NT2/D1 (cell line): Measurements from ENCODE around the gene TJAP1.
"Not testable (repeated sequence)": the region's sequence is repeated elsewhere in the genome, so short reads cannot be mapped to it uniquely, and the experiment has no call there.

Experiments used
- DNase-seq: peaks from one replicate; pipeline ENCODE4 v3.0.0-alpha.2; 2011; ENCODE audit warnings: low read depth, low spot score
- H3K27me3 ChIP-seq: 2 replicates; pipeline ENCODE4 v1.6.0; 2011; ENCODE audit warnings: mild to moderate bottlenecking; ENCODE audit not compliant: insufficient read length, insufficient read depth
- H3K36me3 ChIP-seq: 2 replicates; pipeline ENCODE4 v1.6.1; 2011; ENCODE audit warnings: mild to moderate bottlenecking, low read length, mixed read lengths; ENCODE audit not compliant: insufficient read depth, insufficient read length
- H3K4me1 ChIP-seq: 2 replicates; pipeline ENCODE4 v1.5.1; 2011; ENCODE audit not compliant: insufficient read depth, insufficient read length
- H3K4me3 ChIP-seq: 2 replicates; pipeline ENCODE4 v1.5.1; 2011; ENCODE audit warnings: low read depth; ENCODE audit not compliant: insufficient read length
- H3K9ac ChIP-seq: 2 replicates; pipeline ENCODE4 v1.6.0; 2011; ENCODE audit warnings: low read depth; ENCODE audit not compliant: insufficient read length
- H3K9me3 ChIP-seq: 2 replicates; pipeline ENCODE4 v1.5.1; 2011; ENCODE audit warnings: mild to moderate bottlenecking, low read length; ENCODE audit not compliant: insufficient read depth
- SUZ12 ChIP-seq: IDR thresholded peaks from 2 replicates; pipeline ENCODE4 v1.6.1; 2011; ENCODE audit not compliant: insufficient read length, insufficient read depth; ENCODE audit errors: extremely low read depth
- YY1 ChIP-seq: IDR thresholded peaks from 2 replicates; pipeline ENCODE4 v1.6.1; 2011; ENCODE audit not compliant: insufficient read length, insufficient read depth
- ZNF274 ChIP-seq: IDR thresholded peaks from 2 replicates; pipeline ENCODE4 v1.6.1; 2011; ENCODE audit warnings: mild to moderate bottlenecking, low read depth, low read length

The TJAP1 gene

DNA sequence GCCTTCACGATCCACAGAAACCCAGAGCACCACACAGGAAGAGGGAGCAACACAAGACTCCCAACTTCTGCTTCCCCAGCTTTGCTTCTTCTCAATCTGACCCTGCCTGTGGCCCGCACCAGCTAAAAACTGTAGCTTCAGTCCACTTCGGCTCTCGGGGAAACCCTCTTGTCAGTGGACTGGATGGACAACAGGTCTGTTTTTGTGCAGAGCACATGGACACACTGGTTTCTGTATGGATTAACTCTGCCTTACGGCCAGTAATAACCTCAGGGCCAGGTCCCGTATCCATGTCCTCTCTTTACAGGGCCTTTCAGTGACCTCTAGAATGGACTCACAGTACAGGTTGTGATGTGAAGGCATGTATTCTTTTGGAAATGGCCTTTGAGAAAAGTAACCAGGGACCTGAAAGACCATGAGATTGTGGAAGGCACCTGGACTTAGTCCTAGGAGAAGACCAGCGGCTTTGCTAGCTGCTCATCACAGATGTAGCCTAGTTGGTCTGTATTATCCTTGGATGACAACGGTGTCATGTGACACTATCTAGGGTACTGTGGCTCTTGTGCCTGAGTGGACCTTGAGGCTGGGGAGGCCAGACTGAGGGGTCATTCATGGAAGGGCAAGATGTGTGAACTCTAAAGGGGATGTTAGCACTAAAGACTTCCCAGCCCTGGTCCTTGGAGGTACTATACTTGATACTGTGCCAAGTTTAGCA, 45.3 kb downstream of the TJAP1 start:
- Histone ChIP-seq H3K4me1 (no peaks in the 10 kb centered on the region), H3K9me3 (no peaks in the 10 kb centered on the region), H3K27me3 (no peaks in the 10 kb centered on the region), H3K4me3 (no peak overlapping the region), H3K36me3 (peaks cover 85% of the 10 kb centered on the region), H3K9ac (no peak overlapping the region)
- no peak for DNase-seq
- TF ChIP-seq SUZ12, result no peak
- no peak for TF ChIP-seq YY1
- TF ChIP-seq ZNF274, result no peak

DNA sequence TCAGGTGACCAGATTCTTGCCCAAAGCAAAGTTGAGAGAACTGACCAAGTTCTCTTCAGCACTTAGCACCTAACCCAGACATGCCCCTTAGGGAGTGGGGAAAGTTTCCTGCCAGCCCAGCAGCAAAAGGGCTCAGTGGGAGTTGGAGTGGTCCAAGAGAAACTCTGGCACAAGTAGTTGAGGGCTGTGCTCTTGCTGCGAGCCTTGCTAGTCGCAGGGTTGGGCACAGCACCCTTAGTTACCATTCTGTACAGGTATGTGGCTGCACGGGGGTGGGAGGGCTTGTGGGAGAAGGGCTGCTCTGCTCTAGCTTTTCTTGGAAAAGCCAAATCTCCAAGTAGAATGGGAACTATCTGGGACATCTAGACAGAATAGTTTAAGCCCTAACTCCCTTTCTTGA, 45.9 kb downstream of the TJAP1 start:
- no peaks in the 10 kb centered on the region for H3K4me1 ChIP-seq
- no peak for DNase-seq
- no peak overlapping the region for H3K4me3 ChIP-seq
- H3K9me3 ChIP-seq, result no peaks in the 10 kb centered on the region
- no peak for TF ChIP-seq YY1
- H3K36me3 ChIP-seq, result peaks cover 90% of the 10 kb centered on the region
- H3K27me3 ChIP-seq, result no peaks in the 10 kb centered on the region
- no peak overlapping the region for H3K9ac ChIP-seq

DNA sequence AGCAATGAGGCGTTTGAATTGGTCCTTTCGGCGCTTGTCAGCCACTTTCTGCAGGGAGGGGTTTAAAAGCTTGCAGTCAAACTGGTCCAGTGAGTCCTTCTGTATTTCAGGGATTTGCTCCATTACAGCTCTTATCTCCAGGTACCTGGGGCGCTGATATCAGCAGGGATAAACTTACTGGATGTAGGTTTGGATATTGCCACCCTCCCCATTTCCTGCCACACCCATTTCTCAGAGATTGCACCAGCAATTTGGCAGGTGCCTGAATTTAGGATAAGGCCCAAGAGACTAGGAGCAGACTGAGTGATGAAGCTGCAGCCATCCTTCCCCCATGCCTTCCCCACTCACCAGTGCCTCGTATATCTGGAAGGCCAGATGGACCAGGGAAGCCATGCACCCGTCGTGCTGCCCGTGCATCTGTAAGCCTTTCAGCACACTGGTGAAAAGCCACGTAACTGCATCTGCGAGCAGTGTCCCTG, 47.2 kb downstream of the TJAP1 start:
- Histone ChIP-seq H3K9ac (no peak overlapping the region), H3K4me1 (no peaks in the 10 kb centered on the region), H3K27me3 (no peaks in the 10 kb centered on the region), H3K36me3 (peaks cover 98% of the 10 kb centered on the region), H3K4me3 (no peak overlapping the region), H3K9me3 (no peaks in the 10 kb centered on the region)
- no peak for DNase-seq
- TF ChIP-seq SUZ12 (no peak), ZNF274 (no peak), YY1 (no peak)

DNA sequence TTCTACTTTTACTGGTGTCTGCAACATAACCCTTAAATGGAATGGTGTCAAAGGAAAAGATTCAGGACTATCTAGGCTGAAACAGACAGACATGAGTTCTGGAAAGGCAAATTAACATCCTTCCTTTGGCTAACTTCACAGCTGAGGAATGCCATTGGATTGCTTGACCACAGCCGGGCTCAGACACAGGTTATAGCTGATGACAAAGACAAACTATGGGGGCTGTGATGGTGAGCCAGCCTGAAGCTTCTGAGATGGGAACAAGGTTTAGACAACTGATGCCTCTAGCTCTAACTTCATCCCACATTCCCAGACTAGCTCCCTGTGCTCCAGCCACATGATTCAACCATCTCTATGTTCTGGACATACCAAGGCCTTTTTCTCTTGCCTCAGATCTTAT, 54.8 kb downstream of the TJAP1 start:
- Histone ChIP-seq H3K4me3 (no peak overlapping the region), H3K9ac (no peak overlapping the region), H3K9me3 (no peaks in the 10 kb centered on the region), H3K36me3 (peaks cover 72% of the 10 kb centered on the region), H3K4me1 (no peaks in the 10 kb centered on the region), H3K27me3 (no peaks in the 10 kb centered on the region)
- no peak for DNase-seq
- no peak for TF ChIP-seq SUZ12
- no peak for TF ChIP-seq ZNF274
- TF ChIP-seq YY1, result no peak

DNA sequence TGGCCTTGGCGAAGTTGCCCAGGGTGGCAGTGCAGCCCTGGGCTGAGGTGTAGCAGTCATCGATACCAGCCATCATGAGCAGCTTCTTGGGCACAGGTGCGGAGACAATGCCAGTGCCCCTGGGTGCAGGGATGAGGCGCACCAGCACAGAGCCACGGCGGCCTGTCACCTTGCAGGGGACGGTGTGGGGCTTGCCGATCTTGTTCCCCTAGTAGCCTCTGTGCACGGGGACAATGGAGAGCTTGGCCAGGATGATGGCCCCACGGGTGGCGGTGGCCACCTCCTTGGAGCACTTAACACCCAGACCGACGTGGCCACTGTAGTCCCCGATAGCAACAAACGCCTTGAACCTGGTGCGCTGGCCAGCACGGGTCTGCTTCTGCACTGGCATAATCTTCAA, 61.6 kb downstream of the TJAP1 start:
- H3K36me3 ChIP-seq, result peaks cover 53% of the 10 kb centered on the region
- H3K4me1 ChIP-seq, H3K9me3 ChIP-seq, H3K27me3 ChIP-seq, H3K4me3 ChIP-seq, DNase-seq, H3K9ac ChIP-seq: not testable (repeated sequence)

DNA sequence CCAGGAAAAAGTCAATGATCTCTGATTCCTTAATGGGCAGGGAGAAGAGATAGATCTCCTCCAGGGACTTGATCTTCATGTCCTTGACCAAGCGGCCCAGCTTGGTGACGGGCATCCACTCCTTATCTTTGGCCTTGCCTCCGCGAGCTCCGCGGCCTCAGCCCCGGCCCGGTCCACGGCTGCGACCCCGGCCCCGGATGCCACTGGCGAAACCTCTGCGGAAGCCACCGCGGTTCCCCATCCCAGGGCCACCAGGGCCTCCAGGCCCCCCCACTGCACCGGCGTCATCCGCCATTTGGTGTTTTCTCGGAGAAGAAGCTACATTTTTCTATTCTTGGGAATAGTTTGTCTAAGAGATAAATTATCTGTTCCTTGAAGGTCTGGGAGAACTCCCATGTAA, 62.0 kb downstream of the TJAP1 start:
- H3K4me1 ChIP-seq, H3K4me3 ChIP-seq, H3K9ac ChIP-seq, H3K27me3 ChIP-seq, DNase-seq, H3K9me3 ChIP-seq: not testable (repeated sequence)
- peaks cover 50% of the 10 kb centered on the region for H3K36me3 ChIP-seq

DNA sequence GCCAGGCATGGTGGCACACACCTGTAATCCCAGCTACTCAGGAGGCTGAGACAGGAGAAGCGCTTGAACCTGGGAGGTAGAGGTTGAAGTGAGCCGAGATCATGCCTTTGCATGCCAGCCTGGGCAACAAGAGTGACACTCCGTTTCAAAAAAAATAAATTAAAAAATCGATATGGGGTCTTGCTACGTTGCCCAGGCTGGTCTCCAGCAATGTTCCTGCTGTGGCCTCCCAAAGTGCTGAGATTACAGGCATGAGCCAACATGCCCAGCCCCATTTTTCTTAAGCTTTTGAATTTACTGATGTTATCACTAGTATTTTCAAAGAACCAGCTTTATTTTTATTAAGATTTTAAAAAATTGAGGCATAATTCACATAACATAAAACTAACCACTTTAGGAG, 63.1 kb downstream of the TJAP1 start:
- no peak for TF ChIP-seq ZNF274
- TF ChIP-seq SUZ12, result no peak
- TF ChIP-seq YY1, result no peak

DNA sequence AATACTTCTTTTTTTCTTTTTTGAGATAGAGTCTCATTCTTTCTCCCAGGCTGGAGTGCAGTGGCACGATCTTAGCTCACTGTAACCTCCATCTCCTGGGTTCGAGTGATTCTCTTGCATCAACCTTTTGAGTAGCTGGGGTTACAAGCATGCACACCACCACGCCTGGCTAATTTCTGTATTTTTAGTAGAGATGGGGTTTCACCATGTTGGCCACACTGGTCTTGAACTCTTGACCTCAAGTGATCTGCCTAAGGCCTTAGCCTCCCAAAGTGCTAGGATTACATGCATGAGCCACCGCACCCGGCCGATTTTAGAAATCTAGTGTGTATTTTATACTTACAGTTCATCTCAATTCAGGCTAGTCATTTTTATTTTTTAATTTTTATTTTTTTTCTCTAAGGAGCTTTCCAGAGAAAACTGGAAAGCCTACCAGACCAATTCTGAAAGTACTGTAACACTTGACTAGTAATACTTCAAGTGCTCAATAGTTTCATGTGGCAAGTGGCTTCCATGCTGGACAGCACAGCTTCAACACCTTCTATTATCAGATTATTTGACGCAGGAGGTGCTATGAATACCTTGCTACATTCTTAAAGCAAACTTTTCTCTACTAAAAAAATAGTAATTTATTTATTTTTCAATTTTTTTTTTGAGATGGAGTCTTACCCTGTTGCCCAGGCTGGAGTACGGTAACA, 64.6 kb downstream of the TJAP1 start:
- Histone ChIP-seq H3K36me3 (peaks cover 65% of the 10 kb centered on the region), H3K4me1 (no peaks in the 10 kb centered on the region), H3K4me3 (no peak overlapping the region), H3K27me3 (no peaks in the 10 kb centered on the region), H3K9ac (no peak overlapping the region), H3K9me3 (no peaks in the 10 kb centered on the region)
- TF ChIP-seq YY1 (no peak), ZNF274 (no peak), SUZ12 (no peak)
- DNase-seq, result no peak

More for the DNA sequence above, 63.1 kb downstream of the TJAP1 start:
- peaks cover 56% of the 10 kb centered on the region for H3K36me3 ChIP-seq
- no peak for DNase-seq
- H3K27me3 ChIP-seq, result no peaks in the 10 kb centered on the region
- H3K9ac ChIP-seq, result no peak overlapping the region
- H3K4me1 ChIP-seq, result no peaks in the 10 kb centered on the region
- H3K4me3 ChIP-seq, result no peak overlapping the region
- no peaks in the 10 kb centered on the region for H3K9me3 ChIP-seq
